IPS-18c (cell line): ENCODE data around the gene CCT8L2.
"Not testable (repeated sequence)": the region's sequence is repeated elsewhere in the genome, so short reads cannot be mapped to it uniquely, and the experiment has no call there.

Experiments used
- H3K4me3 ChIP-seq: 2 replicates; pipeline ENCODE4 v1.7.0; 2013; ENCODE audit warnings: low read depth, mild to moderate bottlenecking, low read length, moderate library complexity; ENCODE audit not compliant: insufficient read depth
- H3K9me3 ChIP-seq: one replicate; pipeline ENCODE4 v1.6.1; 2013; ENCODE audit warnings: mild to moderate bottlenecking, low read length, moderate library complexity; ENCODE audit not compliant: control insufficient read depth, insufficient read depth

CCT8L2 gene

DNA sequence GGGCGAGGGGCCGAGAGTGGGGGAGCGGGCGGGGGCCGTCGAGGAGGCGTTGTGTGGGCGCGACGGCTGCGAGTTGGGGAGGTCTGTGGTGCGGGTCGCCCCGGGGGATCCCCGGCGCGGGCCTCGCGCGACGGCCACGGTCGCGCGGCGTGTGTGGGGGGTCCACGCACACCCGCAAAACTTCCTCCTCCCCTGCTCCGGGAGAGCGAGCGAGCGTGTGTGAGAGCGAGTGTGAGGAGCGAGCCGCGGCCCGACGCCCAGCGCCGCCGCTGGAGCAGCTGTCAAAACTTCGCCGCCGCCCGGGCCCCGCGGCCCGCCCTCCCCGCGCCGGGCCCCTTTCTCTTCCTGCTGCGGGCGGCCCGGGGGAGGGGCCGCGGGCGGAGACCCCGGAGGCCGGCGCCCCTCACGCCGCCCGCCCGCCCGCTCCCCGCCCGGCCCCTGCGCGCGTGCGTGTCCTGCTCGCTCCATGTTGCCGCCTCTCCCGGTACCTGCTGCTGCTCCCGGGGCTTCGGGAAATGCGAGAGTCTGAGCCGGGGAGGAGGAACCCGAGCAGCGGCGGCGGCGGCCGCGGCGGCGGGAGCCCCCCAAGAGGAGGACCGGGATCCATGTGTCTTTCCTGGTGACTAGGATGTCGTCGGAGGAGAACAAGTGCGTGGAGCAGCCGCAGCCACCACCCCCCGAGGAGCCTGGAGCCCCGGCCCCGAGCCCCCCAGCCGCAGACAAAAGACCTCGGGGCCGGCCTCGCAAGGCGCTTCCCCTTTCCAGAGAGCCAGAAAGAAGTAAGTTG is 9.0 kb upstream of the CCT8L2 start:
- no peak overlapping the region for H3K4me3 ChIP-seq
- peaks cover 8% of the 10 kb centered on the region for H3K9me3 ChIP-seq

DNA sequence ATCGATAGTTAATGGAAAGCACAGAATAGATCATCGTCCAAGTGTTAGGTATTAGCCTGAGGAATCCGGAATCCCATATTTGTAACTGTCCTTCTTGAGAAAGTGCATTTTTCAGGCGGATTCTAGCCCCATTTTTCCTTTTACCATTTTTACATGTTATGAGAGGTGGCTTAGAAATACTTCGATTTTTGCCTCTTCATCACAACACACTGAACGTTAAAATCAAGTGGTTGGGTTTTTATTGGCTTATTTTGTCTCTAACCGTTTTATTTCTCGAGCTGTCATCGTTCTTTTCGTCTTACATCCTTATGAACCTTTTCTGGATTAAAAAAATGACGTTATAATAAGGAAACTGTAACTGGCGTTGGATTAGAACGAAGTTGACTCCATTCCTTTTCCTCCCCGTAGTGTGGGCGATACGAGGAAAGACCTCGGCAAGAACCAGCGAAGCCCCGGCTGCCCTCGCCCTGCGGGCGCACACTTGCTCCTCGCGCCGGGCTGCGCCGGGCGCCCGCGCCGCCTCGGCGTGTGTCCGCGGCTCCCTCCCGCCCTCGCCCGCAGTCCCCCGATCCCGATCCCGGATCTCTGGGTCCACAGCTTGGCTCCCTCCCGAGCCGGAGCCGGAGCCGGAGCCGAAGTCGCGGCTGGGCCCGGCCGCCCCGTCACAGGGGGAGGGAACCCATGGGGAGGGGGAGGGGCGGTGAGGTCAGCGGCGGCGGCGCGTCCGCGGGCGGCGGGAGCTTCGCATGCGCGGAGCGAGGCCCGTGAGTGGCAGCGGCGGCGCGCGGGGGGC is 8.2 kb upstream of the CCT8L2 start:
- H3K9me3 ChIP-seq, result peaks cover 12% of the 10 kb centered on the region
- not testable (repeated sequence) for H3K4me3 ChIP-seq

DNA sequence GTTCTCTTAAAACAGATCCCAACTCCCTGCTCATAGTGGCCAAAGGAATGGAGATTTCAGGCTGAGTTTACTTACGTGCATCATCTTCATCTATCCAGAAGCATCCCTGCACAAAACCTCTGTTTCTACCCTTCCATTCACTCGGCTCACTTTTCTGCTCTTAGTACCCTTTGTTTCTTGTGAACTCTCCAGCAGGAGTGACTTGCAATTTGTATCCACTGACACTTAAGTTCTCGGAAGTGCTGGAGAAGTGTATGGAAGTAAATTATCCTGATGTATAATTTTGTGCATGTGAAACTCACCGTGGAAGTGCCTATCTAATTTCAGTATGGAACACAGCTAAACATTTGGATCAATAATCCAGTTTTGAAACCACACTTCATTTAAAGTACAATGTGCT is 7.0 kb upstream of the CCT8L2 start:
- H3K4me3 ChIP-seq, result not testable (repeated sequence)
- peaks cover 10% of the 10 kb centered on the region for H3K9me3 ChIP-seq

DNA sequence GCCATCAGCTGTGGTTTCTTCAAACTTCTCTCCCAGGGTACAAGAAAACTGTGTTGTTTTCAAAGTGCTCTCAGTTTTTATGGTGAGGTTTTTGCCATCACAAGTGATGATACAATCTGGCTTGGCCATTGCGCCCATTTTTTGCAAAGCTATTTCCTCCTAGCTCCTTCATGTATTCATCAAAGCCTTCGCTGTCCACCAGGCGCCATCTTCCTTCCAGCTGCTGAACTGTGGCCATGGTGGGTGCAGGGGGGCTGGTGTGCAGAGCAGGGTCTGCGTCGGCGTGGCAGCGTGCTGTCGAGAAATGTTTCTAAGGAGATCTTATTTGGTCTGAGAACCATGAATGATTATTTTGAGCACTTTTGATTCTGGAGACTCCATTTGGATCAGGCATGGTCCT is 2.6 kb upstream of the CCT8L2 start:
- H3K9me3 ChIP-seq, result peaks cover 24% of the 10 kb centered on the region
- H3K4me3 ChIP-seq, result not testable (repeated sequence)

DNA sequence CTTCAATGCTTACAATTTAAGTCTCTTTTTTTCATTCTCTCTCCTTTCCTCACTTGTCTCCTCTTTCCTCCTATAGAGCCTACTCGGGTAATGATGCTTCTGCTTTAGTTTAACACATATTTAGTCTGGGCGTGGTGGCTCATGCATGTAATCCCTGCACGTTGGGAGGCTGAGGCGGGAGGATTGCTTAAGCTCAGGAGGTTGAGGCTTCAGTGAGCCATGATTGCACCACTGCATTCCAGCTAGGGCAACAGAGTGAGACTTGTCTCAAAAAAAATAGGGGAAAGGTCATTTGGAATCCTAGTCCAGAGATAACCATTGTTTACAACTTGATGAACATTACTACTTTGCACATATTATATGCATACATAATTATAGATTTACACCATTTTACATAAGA is 1.4 kb upstream of the CCT8L2 start:
- Histone ChIP-seq H3K4me3 (no peak overlapping the region), H3K9me3 (peaks cover 24% of the 10 kb centered on the region)

DNA sequence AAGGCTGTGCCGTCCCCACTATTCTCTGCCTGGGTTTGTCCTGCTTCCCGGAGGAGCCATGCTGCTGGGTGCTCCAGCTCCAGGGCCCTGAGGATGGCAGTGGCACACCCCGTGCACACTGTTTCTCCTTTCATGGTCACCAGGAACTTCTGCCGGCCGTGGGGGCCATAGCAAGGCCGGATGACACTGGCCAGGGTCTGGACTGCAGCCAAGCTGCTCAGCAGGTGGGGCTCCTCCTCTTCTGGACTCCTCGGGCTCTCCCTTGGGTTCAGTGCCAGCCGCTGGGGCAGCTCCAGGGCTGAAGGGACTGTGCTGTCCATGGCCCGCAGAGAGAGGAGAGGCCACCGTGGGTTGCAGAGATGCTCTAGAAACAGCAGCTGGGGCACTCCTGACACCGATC is 379 bp downstream of the CCT8L2 start:
- H3K4me3 ChIP-seq, result not testable (repeated sequence)
- peaks cover 24% of the 10 kb centered on the region for H3K9me3 ChIP-seq

DNA sequence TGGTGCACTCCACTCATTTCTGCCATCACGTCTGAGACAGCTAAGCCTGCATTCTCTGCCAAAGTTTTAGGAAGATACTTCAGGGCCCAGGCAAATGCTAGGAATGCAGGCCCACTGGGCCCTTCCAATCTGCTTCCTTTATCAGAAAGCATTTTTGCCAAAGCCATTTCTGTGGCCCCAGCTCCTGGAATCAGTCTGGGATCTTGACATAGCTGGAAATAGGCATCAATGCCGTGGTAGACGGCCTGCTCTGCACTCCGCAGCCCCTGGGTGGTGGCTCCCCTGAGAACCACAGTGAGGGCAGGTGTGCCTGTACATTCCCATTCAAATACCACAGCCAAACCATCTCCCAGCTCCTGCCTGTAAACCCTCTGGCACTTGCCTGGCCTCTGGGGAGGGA is 1.5 kb downstream of the CCT8L2 start:
- not testable (repeated sequence) for H3K4me3 ChIP-seq
- peaks cover 20% of the 10 kb centered on the region for H3K9me3 ChIP-seq

DNA sequence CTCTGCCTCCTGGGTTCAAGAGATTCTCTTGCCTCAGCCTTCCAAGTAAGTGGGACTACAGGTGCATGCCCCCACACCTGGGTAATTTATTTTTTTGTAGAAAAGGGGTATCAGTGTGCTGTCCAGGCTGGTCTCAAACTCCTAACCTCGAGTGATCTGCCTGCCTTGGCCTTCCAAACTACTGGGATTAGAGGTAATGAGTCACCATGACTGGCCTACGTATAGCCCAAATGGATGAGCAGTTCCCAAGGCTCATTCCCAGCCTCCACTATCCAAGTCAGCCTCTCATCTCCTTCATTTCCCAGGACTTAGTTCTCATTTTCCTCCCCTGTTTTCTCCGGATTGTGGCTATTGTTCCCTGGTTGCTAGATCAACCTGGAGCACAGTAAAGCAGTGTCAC is 5.6 kb downstream of the CCT8L2 start:
- H3K4me3 ChIP-seq, result no peak overlapping the region; the same call in 1 of the 2 replicates
- H3K9me3 ChIP-seq, result peaks cover 25% of the 10 kb centered on the region

DNA sequence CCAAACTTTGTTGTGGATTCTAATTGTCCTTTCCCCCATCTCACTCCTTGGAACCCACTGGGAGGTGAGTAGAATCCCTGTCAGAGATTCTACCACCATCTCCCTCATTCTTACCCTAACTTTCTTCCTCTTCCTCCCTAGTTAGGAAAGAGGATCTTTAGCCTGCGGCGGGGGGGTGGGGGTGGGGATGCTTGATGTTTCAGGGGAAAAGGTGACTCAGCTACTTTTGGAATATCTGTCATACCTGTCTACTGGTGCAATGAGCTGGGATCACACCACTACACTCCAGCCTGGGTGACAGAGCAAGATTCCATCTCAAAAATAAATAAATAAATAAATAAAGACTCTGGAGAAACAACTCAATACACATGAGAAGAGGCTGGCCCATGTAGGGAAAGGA is 6.4 kb downstream of the CCT8L2 start:
- Histone ChIP-seq H3K4me3 (no peak overlapping the region), H3K9me3 (peaks cover 19% of the 10 kb centered on the region)

DNA sequence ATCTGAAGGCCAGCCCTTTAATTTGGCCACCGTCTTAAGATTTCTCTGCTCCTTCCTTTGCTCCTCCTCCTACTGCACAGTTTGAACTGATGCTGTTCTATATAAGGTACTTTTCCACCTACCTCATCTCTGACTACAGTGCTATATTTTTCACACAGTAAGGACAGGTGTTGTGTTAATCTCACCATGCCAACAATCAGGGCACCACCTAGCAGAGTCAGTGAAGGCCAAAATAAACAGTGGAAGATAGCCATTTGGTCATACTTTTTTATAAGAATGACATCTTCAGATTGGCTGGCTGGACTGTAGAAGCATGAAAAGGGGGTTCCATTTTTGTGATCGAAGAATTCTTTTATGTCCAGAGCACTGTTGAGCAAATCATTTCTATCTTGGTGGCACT is 11.7 kb downstream of the CCT8L2 start:
- H3K4me3 ChIP-seq, H3K9me3 ChIP-seq: not testable (repeated sequence)

DNA sequence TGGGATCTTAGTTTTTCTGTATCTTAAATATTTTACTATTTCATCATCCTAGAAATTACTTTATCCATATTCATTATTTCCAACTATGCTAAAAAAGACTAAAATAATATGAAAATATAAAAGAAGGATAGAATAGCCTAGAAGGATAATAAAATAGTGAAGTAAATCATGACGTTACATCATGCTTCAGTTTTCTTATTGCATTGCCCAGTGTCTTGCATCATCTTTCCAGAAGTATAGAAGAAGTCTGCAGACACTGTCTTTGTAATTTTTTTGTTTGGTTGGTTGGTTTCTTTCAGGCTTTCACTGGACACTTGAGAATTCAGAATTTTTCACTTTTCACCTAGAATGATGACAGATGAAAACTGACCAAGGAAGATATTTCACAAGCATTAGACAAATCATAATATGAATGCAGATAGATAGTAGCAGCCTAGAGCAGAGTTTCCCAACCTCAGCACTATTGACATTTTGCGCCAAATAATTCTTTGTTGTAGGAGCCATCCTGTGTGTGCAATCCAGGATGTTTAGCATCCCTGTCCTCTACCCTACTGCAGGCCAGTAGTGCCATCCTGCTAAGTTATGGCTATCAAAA is 23.3 kb downstream of the CCT8L2 start:
- H3K9me3 ChIP-seq, result peaks cover 24% of the 10 kb centered on the region
- not testable (repeated sequence) for H3K4me3 ChIP-seq

DNA sequence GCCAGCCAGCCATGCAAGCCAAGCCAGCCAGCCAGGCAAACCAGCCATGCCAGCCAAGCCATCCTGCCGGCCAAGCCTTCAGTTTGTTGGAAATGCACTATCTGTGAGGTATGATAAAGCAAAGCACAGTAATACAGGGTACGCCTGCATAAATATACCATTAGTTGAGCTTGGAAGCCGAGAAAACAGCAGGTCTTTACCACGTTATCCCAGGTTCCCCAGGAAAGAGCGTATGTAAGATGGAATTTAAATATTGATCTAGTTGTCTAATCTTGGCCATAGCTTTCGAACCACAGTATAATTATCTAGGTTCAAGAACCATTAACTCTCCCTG is 24.2 kb downstream of the CCT8L2 start:
- H3K9me3 ChIP-seq, result peaks cover 32% of the 10 kb centered on the region
- no peak overlapping the region for H3K4me3 ChIP-seq

DNA sequence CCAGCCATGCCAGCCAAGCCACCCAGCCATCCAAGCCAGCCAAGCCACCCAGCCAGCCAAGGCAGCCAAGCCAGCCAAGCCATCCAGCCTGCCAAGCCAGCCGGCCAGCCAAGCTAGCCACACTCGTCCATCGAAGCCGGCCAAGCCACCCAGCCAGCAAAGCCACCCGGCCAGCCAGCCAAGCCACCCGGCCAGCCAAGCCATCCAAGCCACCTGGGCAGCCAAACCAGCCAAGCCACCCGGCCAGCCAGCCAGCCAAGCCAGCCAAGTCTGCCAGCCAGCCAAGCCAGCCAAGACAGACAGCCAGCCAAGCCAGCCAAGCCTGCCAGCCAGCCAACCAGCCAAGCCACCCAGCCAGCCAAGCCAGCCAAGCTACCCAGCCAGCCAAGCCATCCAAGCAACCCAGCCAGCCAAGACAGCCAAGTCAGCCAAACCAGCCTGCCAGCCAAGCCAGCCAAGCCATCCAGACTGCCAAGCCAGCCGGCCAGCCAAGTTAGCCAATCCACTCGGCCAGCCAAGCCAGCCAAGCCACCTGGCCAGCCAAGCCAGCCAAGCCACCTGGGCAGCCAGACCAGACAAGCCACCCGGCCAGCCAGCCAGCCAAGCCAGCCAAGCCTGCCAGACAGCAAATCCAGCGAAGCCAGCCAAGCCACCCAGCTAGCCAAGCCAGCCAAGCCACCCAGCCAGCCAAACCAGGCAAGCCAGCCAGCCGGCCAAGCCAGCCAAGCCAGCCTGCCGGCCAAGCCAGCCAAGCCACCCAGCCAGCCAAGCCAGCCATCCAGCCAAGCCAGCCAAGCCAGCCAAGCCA is 24.8 kb downstream of the CCT8L2 start:
- H3K9me3 ChIP-seq, result peaks cover 37% of the 10 kb centered on the region
- not testable (repeated sequence) for H3K4me3 ChIP-seq

DNA sequence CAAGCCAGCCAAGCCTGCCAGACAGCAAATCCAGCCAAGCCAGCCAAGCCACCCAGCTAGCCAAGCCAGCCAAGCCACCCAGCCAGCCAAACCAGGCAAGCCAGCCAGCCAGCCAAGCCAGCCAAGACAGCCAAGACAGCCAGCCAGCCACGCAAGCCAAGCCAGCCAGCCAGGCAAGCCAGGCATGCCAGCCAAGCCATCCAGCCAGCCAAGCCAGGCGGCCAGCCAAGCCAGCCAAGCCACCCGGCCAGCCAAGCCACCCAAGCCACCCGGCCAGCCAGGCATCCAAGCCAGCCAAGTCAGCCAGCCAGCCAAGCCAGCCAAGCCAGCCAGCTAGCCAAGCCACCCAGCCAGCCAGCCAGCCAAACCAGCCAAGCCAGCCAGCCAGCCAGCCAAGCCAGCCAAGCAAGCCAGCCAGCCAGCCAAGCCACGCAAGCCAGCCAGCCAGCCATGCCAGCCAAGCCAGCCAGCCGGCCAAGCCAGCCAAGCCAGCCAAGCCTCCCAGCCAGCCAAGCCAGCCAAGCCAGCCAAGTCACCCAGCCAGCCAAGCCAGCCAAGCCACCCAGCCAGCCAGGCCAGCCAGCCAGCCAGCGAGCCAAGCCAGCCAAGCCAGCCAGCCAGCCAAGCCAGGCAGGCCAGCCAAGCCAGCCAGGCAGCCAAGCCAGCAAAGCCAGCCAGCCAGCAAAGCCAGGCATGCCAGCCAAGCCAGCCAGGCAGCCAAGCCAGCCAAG is 26.0 kb downstream of the CCT8L2 start:
- H3K9me3 ChIP-seq, result peaks cover 46% of the 10 kb centered on the region
- not testable (repeated sequence) for H3K4me3 ChIP-seq

DNA sequence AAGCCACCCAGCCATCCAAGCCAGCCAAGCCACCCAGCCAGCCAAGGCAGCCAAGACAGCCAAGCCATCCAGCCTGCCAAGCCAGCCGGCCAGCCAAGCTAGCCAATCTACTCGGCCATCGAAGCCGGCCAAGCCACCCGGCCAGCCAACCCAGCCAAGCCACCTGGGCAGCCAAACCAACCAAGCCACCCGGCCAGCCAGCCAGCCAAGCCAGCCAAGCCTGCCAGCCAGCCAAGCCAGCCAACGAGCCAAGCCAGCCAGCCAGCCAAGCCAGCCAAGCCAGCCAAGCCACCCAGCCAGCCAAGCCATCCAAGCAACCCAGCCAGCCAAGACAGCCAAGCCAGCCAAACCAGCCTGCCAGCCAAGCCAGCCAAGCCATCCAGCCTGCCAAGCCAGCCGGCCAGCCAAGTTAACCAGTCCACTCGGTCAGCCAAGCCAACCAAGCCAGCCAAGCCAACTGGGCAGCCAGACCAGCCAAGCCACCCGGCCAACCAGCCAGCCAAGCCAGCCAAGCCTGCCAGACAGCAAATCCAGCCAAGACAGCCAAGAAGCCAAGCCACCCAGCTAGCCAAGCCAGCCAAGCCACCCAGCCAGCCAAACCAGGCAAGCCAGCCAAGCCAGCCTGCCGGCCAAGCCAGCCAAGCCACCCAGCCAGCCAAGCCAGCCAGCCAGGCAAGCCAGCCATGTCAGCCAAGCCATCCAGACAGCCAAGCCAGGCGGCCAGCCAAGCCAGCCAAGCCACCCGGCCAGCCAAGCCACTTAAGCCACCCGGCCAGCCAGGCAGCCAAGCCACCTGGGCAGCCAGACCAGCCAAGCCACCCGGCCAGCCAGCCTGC is 26.8 kb downstream of the CCT8L2 start:
- not testable (repeated sequence) for H3K4me3 ChIP-seq
- H3K9me3 ChIP-seq, result peaks cover 51% of the 10 kb centered on the region
